GM23338 (cell line): ENCODE measurements around the gene TMEM237. TPM values are rescaled to one million over a fixed set of nuclear protein-coding genes. Genes with fewer than 3 reads are reported as not detected.

Experiments used
- ATAC-seq: fragments of 200-7000 bp; cut with Tn5 transposase; 3 replicates; pipeline ENCODE4 v1.9.1; 2020
- DNase-seq: peaks from one replicate; pipeline ENCODE4 v3.0.0-alpha.2; 2015; ENCODE audit warnings: low spot score
- H2AFZ ChIP-seq: fragments of 200-600 bp; sonication (generic); 2 replicates; pipeline ENCODE4 v1.8.0; 2016; ENCODE audit warnings: antibody characterized with exemption, mild to moderate bottlenecking, moderate library complexity
- H3F3A ChIP-seq: fragments of 200-600 bp; sonication (generic); replicated peaks from 2 replicates; pipeline ENCODE4 v1.8.0; 2017; ENCODE audit warnings: antibody characterized with exemption, mixed run types, low read depth
- H3K27ac ChIP-seq: fragments of 200-600 bp; sonication (generic); 2 replicates; pipeline ENCODE4 v1.6.1; 2016; ENCODE audit warnings: low read depth
- H3K27me3 ChIP-seq: fragments of 200-600 bp; sonication (generic); 2 replicates; pipeline ENCODE4 v1.8.0; 2016; ENCODE audit warnings: mild to moderate bottlenecking, mixed run types, moderate library complexity; ENCODE audit not compliant: insufficient read depth
- H3K36me3 ChIP-seq: fragments of 200-600 bp; sonication (generic); 2 replicates; pipeline ENCODE4 v1.8.0; 2016; ENCODE audit warnings: mild to moderate bottlenecking; ENCODE audit not compliant: insufficient read depth
- H3K4me1 ChIP-seq: fragments of 200-600 bp; sonication (generic); 2 replicates; pipeline ENCODE4 v1.8.0; 2016; ENCODE audit warnings: mild to moderate bottlenecking, moderate library complexity; ENCODE audit not compliant: insufficient read depth
- H3K4me2 ChIP-seq: fragments of 200-600 bp; sonication (generic); 2 replicates; pipeline ENCODE4 v1.7.1; 2017; ENCODE audit warnings: mixed run types
- H3K4me3 ChIP-seq: fragments of 200-600 bp; sonication (generic); 2 replicates; pipeline ENCODE4 v1.6.1; 2016; ENCODE audit warnings: mixed run types
- H3K79me2 ChIP-seq: fragments of 200-600 bp; sonication (generic); replicated peaks from 2 replicates; pipeline ENCODE4 v1.8.0; 2017; ENCODE audit warnings: mild to moderate bottlenecking; ENCODE audit not compliant: insufficient read depth
- H3K9me2 ChIP-seq: fragments of 200-600 bp; sonication (generic); 2 replicates; pipeline ENCODE4 v1.8.0; 2017; ENCODE audit not compliant: insufficient read depth
- H4K20me1 ChIP-seq: fragments of 200-600 bp; sonication (generic); replicated peaks from 2 replicates; pipeline ENCODE4 v1.8.0; 2017; ENCODE audit warnings: mild to moderate bottlenecking; ENCODE audit not compliant: insufficient read depth
- H3K27ac Mint-ChIP-seq: 2 replicates; pipeline ENCODE4 v1.8.0; 2020; ENCODE audit warnings: inconsistent platforms, mild to moderate bottlenecking, moderate library complexity, mixed read lengths
- H3K27me3 Mint-ChIP-seq: 3 replicates; pipeline ENCODE4 v1.8.0; 2022; ENCODE audit warnings: low read depth, mild to moderate bottlenecking, moderate library complexity, mixed read lengths, inconsistent platforms; ENCODE audit not compliant: insufficient read depth, poor library complexity
- H3K36me3 Mint-ChIP-seq: 3 replicates; pipeline ENCODE4 v1.8.0; 2021; ENCODE audit warnings: low read depth, mild to moderate bottlenecking, inconsistent platforms, moderate library complexity, mixed read lengths
- H3K4me1 Mint-ChIP-seq: 3 replicates; pipeline ENCODE4 v1.8.0; 2020; ENCODE audit warnings: mild to moderate bottlenecking, inconsistent platforms, mixed read lengths
- H3K4me3 Mint-ChIP-seq: 3 replicates; pipeline ENCODE4 v1.8.0; 2021; ENCODE audit warnings: moderate library complexity, mild to moderate bottlenecking, inconsistent platforms, mixed read lengths
- H3K9me3 Mint-ChIP-seq: 3 replicates; pipeline ENCODE4 v1.8.0; 2020; ENCODE audit warnings: moderate library complexity, mild to moderate bottlenecking, inconsistent platforms, mixed read lengths
- CREB1 ChIP-seq: fragments of 250-450 bp; sonication (Bioruptor Pico); IDR thresholded peaks from 2 replicates; pipeline ENCODE4 v1.5.0; 2020; ENCODE audit warnings: low read depth, mild to moderate bottlenecking, moderate library complexity
- EZH2 ChIP-seq: fragments of 200-600 bp; sonication (generic); IDR thresholded peaks from one replicate; pipeline ENCODE4 v1.8.0; 2017; ENCODE audit warnings: antibody characterized with exemption, mild to moderate bottlenecking, low read depth; ENCODE audit not compliant: unreplicated experiment
- EZH2phosphoT487 ChIP-seq: fragments of 200-600 bp; sonication (generic); IDR thresholded peaks from one replicate; pipeline ENCODE4 v1.8.1; 2018; ENCODE audit warnings: antibody characterized with exemption; ENCODE audit not compliant: unreplicated experiment
- JUNB ChIP-seq: IDR thresholded peaks from one replicate; pipeline ENCODE4 v1.6.1; 2016; ENCODE audit warnings: antibody characterized with exemption; ENCODE audit not compliant: unreplicated experiment
- NANOG ChIP-seq: IDR thresholded peaks from 2 replicates; pipeline ENCODE4 v1.6.1; 2016; ENCODE audit warnings: antibody characterized with exemption, borderline replicate concordance
- POLR2AphosphoS5 ChIP-seq: IDR thresholded peaks from 2 replicates; pipeline ENCODE4 v1.6.1; 2016; ENCODE audit warnings: antibody characterized with exemption, low read depth
- STAT1 ChIP-seq: IDR thresholded peaks from one replicate; pipeline ENCODE4 v1.6.1; 2016; ENCODE audit warnings: antibody characterized with exemption; ENCODE audit not compliant: unreplicated experiment
- ZNF114 ChIP-seq: fragments of 250-450 bp; sonication (Bioruptor Pico); IDR thresholded peaks from 2 replicates; pipeline ENCODE4 v1.5.0; 2020; ENCODE audit warnings: mild to moderate bottlenecking, moderate library complexity
- ZNF331 ChIP-seq: fragments of 250-450 bp; sonication (Bioruptor Pico); IDR thresholded peaks from 2 replicates; pipeline ENCODE4 v1.5.0; 2020; ENCODE audit warnings: low read depth, mild to moderate bottlenecking, moderate library complexity
- polyA plus RNA-seq: library from polyadenylated mRNA; unstranded; fragments of >200 nt; fragmentation: Nextera tagmentation; extraction: Ambion mirVana; gene quantifications from 2 replicates; pipeline ENCODE4 v1.2.1, GENCODE V29; 2016
- total RNA-seq: library from RNA; depleted of rRNA; stranded (reverse); fragments of >200 nt; shearing (Covaris generic); gene quantifications from 2 replicates; pipeline ENCODE4 v1.2.3, GENCODE V29; 2014
- TF ChIP-seq, protein P1 (sequence below): IDR thresholded peaks from one replicate; pipeline ENCODE4 v1.6.1; 2018; ENCODE audit warnings: antibody characterized with exemption; ENCODE audit not compliant: unreplicated experiment
- TF ChIP-seq, protein P2 (sequence below): fragments of 250-450 bp; sonication (Bioruptor Pico); IDR thresholded peaks from 2 replicates; pipeline ENCODE4 v1.5.0; 2020; ENCODE audit warnings: mild to moderate bottlenecking, moderate library complexity
- TF ChIP-seq, protein P3 (sequence below), 2 experiments: fragments of 200-600 bp in 1 of 2; sonication (generic) in 1 of 2; conservative IDR thresholded peaks; 2 replicates each; pipeline versions ENCODE4 v1.5.1 to v1.6.1; 2016 to 2017; ENCODE audit warnings: antibody characterized with exemption in 2 of 2, low read depth in 2 of 2, mild to moderate bottlenecking in 2 of 2, moderate library complexity in 1 of 2
- TF ChIP-seq, protein P4 (sequence below): IDR thresholded peaks from 2 replicates; pipeline ENCODE4 v1.6.1; 2016; ENCODE audit warnings: antibody characterized with exemption

The TMEM237 gene
- total and polyA plus RNA-seq, 2 experiments from 2014 or later, result 42.0 to 48.9 TPM

DNA sequence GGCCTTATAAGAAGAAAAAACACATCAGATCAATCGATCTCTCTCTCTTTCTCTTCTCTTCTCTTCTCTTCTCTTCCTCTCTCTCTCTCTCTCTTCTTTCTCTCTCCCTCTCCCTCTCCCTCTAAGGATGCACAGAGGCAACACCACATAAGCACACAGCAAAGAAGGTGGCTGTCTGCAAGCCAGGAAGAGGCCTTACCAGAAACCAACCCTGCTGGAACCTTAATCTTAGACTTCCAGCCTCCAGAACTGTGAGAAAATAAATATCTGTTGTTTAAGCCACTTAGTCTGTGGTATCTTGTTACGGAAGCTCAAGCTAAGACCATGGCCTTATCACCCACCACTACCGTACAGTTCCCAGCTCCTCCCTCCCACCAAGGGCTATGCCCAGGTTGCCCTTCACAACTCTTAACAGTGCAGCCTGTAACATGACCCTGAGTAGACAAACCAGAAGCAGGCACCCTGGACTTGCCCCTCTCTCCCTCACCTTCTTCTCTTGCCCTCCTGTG, 25.2 kb upstream of the TMEM237 start:
- Histone ChIP-seq H3K79me2 (no peaks in the 10 kb centered on the region), H3K4me2 (no peak overlapping the region), H3K4me3 (no peak overlapping the region), H4K20me1 (no peaks in the 10 kb centered on the region), H3F3A (no peaks in the 10 kb centered on the region), H3K4me1 (no peaks in the 10 kb centered on the region), H3K36me3 (no peaks in the 10 kb centered on the region), H3K9me2 (no peaks in the 10 kb centered on the region), H3K27me3 (no peaks in the 10 kb centered on the region), H2AFZ (peak overlapping the region; percentile 52; the same call in 1 of the 2 replicates), H3K27ac (no peak overlapping the region)
- H3K9me3 Mint-ChIP-seq, result no peaks in the 10 kb centered on the region
- no peak overlapping the region for H3K4me3 Mint-ChIP-seq
- DNase-seq (no peak), ATAC-seq (no peak)
- H3K27me3 Mint-ChIP-seq, result no peaks in the 10 kb centered on the region
- H3K4me1 Mint-ChIP-seq, result peaks cover 6% of the 10 kb centered on the region; the same call in 2 of the 3 replicates
- TF ChIP-seq JUNB (no peak), ZNF331 (CRISPR knock-in tag) (no peak), EZH2phosphoT487 (no peak), CREB1 (CRISPR knock-in tag) (no peak), EZH2 (no peak), STAT1 (no peak), NANOG (no peak), POLR2AphosphoS5 (no peak), ZNF114 (CRISPR knock-in tag) (no peak)
- TF ChIP-seq, protein P1, sequence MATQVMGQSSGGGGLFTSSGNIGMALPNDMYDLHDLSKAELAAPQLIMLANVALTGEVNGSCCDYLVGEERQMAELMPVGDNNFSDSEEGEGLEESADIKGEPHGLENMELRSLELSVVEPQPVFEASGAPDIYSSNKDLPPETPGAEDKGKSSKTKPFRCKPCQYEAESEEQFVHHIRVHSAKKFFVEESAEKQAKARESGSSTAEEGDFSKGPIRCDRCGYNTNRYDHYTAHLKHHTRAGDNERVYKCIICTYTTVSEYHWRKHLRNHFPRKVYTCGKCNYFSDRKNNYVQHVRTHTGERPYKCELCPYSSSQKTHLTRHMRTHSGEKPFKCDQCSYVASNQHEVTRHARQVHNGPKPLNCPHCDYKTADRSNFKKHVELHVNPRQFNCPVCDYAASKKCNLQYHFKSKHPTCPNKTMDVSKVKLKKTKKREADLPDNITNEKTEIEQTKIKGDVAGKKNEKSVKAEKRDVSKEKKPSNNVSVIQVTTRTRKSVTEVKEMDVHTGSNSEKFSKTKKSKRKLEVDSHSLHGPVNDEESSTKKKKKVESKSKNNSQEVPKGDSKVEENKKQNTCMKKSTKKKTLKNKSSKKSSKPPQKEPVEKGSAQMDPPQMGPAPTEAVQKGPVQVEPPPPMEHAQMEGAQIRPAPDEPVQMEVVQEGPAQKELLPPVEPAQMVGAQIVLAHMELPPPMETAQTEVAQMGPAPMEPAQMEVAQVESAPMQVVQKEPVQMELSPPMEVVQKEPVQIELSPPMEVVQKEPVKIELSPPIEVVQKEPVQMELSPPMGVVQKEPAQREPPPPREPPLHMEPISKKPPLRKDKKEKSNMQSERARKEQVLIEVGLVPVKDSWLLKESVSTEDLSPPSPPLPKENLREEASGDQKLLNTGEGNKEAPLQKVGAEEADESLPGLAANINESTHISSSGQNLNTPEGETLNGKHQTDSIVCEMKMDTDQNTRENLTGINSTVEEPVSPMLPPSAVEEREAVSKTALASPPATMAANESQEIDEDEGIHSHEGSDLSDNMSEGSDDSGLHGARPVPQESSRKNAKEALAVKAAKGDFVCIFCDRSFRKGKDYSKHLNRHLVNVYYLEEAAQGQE, result no peak
- TF ChIP-seq, protein P2, sequence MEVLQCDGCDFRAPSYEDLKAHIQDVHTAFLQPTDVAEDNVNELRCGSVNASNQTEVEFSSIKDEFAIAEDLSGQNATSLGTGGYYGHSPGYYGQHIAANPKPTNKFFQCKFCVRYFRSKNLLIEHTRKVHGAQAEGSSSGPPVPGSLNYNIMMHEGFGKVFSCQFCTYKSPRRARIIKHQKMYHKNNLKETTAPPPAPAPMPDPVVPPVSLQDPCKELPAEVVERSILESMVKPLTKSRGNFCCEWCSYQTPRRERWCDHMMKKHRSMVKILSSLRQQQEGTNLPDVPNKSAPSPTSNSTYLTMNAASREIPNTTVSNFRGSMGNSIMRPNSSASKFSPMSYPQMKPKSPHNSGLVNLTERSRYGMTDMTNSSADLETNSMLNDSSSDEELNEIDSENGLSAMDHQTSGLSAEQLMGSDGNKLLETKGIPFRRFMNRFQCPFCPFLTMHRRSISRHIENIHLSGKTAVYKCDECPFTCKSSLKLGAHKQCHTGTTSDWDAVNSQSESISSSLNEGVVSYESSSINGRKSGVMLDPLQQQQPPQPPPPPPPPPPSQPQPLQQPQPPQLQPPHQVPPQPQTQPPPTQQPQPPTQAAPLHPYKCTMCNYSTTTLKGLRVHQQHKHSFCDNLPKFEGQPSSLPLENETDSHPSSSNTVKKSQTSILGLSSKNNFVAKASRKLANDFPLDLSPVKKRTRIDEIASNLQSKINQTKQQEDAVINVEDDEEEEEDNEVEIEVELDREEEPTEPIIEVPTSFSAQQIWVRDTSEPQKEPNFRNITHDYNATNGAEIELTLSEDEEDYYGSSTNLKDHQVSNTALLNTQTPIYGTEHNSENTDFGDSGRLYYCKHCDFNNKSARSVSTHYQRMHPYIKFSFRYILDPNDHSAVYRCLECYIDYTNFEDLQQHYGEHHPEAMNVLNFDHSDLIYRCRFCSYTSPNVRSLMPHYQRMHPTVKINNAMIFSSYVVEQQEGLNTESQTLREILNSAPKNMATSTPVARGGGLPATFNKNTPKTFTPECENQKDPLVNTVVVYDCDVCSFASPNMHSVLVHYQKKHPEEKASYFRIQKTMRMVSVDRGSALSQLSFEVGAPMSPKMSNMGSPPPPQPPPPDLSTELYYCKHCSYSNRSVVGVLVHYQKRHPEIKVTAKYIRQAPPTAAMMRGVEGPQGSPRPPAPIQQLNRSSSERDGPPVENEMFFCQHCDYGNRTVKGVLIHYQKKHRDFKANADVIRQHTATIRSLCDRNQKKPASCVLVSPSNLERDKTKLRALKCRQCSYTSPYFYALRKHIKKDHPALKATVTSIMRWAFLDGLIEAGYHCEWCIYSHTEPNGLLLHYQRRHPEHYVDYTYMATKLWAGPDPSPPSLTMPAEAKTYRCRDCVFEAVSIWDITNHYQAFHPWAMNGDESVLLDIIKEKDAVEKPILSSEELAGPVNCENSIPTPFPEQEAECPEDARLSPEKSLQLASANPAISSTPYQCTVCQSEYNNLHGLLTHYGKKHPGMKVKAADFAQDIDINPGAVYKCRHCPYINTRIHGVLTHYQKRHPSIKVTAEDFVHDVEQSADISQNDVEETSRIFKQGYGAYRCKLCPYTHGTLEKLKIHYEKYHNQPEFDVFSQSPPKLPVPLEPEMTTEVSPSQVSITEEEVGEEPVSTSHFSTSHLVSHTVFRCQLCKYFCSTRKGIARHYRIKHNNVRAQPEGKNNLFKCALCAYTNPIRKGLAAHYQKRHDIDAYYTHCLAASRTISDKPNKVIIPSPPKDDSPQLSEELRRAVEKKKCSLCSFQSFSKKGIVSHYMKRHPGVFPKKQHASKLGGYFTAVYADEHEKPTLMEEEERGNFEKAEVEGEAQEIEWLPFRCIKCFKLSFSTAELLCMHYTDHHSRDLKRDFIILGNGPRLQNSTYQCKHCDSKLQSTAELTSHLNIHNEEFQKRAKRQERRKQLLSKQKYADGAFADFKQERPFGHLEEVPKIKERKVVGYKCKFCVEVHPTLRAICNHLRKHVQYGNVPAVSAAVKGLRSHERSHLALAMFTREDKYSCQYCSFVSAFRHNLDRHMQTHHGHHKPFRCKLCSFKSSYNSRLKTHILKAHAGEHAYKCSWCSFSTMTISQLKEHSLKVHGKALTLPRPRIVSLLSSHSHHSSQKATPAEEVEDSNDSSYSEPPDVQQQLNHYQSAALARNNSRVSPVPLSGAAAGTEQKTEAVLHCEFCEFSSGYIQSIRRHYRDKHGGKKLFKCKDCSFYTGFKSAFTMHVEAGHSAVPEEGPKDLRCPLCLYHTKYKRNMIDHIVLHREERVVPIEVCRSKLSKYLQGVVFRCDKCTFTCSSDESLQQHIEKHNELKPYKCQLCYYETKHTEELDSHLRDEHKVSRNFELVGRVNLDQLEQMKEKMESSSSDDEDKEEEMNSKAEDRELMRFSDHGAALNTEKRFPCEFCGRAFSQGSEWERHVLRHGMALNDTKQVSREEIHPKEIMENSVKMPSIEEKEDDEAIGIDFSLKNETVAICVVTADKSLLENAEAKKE (CRISPR knock-in tag), result no peak
- TF ChIP-seq, protein P3, sequence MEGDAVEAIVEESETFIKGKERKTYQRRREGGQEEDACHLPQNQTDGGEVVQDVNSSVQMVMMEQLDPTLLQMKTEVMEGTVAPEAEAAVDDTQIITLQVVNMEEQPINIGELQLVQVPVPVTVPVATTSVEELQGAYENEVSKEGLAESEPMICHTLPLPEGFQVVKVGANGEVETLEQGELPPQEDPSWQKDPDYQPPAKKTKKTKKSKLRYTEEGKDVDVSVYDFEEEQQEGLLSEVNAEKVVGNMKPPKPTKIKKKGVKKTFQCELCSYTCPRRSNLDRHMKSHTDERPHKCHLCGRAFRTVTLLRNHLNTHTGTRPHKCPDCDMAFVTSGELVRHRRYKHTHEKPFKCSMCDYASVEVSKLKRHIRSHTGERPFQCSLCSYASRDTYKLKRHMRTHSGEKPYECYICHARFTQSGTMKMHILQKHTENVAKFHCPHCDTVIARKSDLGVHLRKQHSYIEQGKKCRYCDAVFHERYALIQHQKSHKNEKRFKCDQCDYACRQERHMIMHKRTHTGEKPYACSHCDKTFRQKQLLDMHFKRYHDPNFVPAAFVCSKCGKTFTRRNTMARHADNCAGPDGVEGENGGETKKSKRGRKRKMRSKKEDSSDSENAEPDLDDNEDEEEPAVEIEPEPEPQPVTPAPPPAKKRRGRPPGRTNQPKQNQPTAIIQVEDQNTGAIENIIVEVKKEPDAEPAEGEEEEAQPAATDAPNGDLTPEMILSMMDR (conservative IDR thresholded peaks at IDR 0.05; ENCODE audit: low read depth in 2 of 2), result no peak
- TF ChIP-seq, protein P4, sequence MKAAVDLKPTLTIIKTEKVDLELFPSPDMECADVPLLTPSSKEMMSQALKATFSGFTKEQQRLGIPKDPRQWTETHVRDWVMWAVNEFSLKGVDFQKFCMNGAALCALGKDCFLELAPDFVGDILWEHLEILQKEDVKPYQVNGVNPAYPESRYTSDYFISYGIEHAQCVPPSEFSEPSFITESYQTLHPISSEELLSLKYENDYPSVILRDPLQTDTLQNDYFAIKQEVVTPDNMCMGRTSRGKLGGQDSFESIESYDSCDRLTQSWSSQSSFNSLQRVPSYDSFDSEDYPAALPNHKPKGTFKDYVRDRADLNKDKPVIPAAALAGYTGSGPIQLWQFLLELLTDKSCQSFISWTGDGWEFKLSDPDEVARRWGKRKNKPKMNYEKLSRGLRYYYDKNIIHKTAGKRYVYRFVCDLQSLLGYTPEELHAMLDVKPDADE, result no peak
- H3K27ac Mint-ChIP-seq, result no peak overlapping the region
- no peaks in the 10 kb centered on the region for H3K36me3 Mint-ChIP-seq
